Trophoblast cell (in vitro differentiated cells and primary cell): ENCODE measurements around the gene TAS1R1.

Source experiments
- DNase-seq, 2 donors: peaks; one replicate each; pipeline ENCODE4 v3.0.0-alpha.2; 2016
- H2AFZ ChIP-seq: 2 replicates; pipeline ENCODE4 v1.6.1; 2013; ENCODE audit warnings: low read length, moderate library complexity, mild to moderate bottlenecking; ENCODE audit not compliant: insufficient read depth, poor library complexity
- H2AK5ac ChIP-seq: 2 replicates; pipeline ENCODE4 v1.6.1; 2013; ENCODE audit warnings: mild to moderate bottlenecking, low read length
- H2BK120ac ChIP-seq: 2 replicates; pipeline ENCODE4 v1.6.1; 2013; ENCODE audit warnings: low read length, mild to moderate bottlenecking, moderate library complexity; ENCODE audit not compliant: insufficient read depth, poor library complexity
- H2BK12ac ChIP-seq: 2 replicates; pipeline ENCODE4 v1.6.1; 2013; ENCODE audit warnings: mild to moderate bottlenecking, low read length, moderate library complexity
- H2BK5ac ChIP-seq: 2 replicates; pipeline ENCODE4 v1.6.1; 2013; ENCODE audit warnings: low read length, low read depth, moderate library complexity, mild to moderate bottlenecking; ENCODE audit not compliant: poor library complexity
- H3K14ac ChIP-seq: 2 replicates; pipeline ENCODE4 v1.6.1; 2013; ENCODE audit warnings: mild to moderate bottlenecking, low read length
- H3K18ac ChIP-seq: 2 replicates; pipeline ENCODE4 v1.6.1; 2013; ENCODE audit warnings: mild to moderate bottlenecking, low read length
- H3K23ac ChIP-seq: 2 replicates; pipeline ENCODE4 v1.6.1; 2013; ENCODE audit warnings: low read length
- H3K27ac ChIP-seq: 2 replicates; pipeline ENCODE4 v1.5.1; 2013; ENCODE audit warnings: low read depth, mild to moderate bottlenecking, inconsistent platforms, low read length, moderate library complexity
- H3K27me3 ChIP-seq: 2 replicates; pipeline ENCODE4 v1.6.1; 2013; ENCODE audit warnings: inconsistent platforms, mild to moderate bottlenecking, low read length, moderate library complexity; ENCODE audit not compliant: insufficient read depth
- H3K36me3 ChIP-seq, 2 experiments: 1 replicate in 1 of 2; 2 replicates in 1 of 2; pipeline ENCODE4 v1.6.1; 2013; ENCODE audit warnings: low read length in 2 of 2, mild to moderate bottlenecking in 2 of 2, moderate library complexity in 1 of 2; ENCODE audit not compliant: insufficient read depth in 2 of 2, control insufficient read depth in 1 of 2
- H3K4ac ChIP-seq: 2 replicates; pipeline ENCODE4 v1.6.1; 2013; ENCODE audit warnings: low read depth, mild to moderate bottlenecking, low read length, moderate library complexity
- H3K4me1 ChIP-seq, 2 experiments: 1 replicate in 1 of 2; 2 replicates in 1 of 2; pipeline ENCODE4 v1.6.1; 2013; ENCODE audit warnings: low read length in 2 of 2, mild to moderate bottlenecking in 2 of 2, moderate library complexity in 1 of 2; ENCODE audit not compliant: insufficient read depth in 2 of 2, control insufficient read depth in 1 of 2
- H3K4me2 ChIP-seq: 2 replicates; pipeline ENCODE4 v1.6.1; 2013; ENCODE audit warnings: inconsistent platforms, mild to moderate bottlenecking, low read length, moderate library complexity
- H3K4me3 ChIP-seq: 2 replicates; pipeline ENCODE4 v1.5.1; 2013; ENCODE audit warnings: mild to moderate bottlenecking, low read depth, low read length, inconsistent platforms
- H3K79me1 ChIP-seq: one replicate; pipeline ENCODE4 v1.6.1; 2013; ENCODE audit warnings: low read length
- H3K79me2 ChIP-seq: 2 replicates; pipeline ENCODE4 v1.6.1; 2013; ENCODE audit warnings: low read length, mild to moderate bottlenecking; ENCODE audit not compliant: control insufficient read depth, insufficient read depth, poor library complexity
- H3K9ac ChIP-seq: 2 replicates; pipeline ENCODE4 v1.6.1; 2013; ENCODE audit warnings: mild to moderate bottlenecking, low read length
- H3K9me3 ChIP-seq: 2 replicates; pipeline ENCODE4 v1.6.1; 2013; ENCODE audit warnings: low read depth, mild to moderate bottlenecking, control low read depth, inconsistent platforms, low read length; ENCODE audit not compliant: insufficient read depth
- H4K12ac ChIP-seq: 2 replicates; pipeline ENCODE4 v1.6.1; 2013; ENCODE audit warnings: low read depth, mild to moderate bottlenecking, low read length, moderate library complexity
- H4K8ac ChIP-seq: 2 replicates; pipeline ENCODE4 v1.6.1; 2013; ENCODE audit warnings: low read depth, mild to moderate bottlenecking, low read length, moderate library complexity
- H4K91ac ChIP-seq: one replicate; pipeline ENCODE4 v1.6.1; 2013; ENCODE audit warnings: low read depth, mild to moderate bottlenecking, low read length, moderate library complexity
- WGBS: extraction: QIAGEN DNeasy Blood & Tissue Kit; methylation state at CpG from one replicate; pipeline ENCODE4 v1.1.7; 2013; ENCODE audit warnings: missing lambda C conversion rate; ENCODE audit not compliant: insufficient read length, insufficient coverage; ENCODE audit errors: extremely low coverage; 5-methylcytosine and 5-hydroxymethylcytosine counted together

Gene TAS1R1

GRCh38 chr1:6592441-6592840 is 37.3 kb downstream of the TAS1R1 start:
- H3K18ac ChIP-seq = no peak overlapping the region
- H2AK5ac ChIP-seq = no peak overlapping the region
- no CpG with 5 or more reads among the region's 5 CpGs for WGBS
- DNase-seq = no peak
- no peaks in the 10 kb centered on the region for H3K27me3 ChIP-seq
- no peak overlapping the region for H3K4me2 ChIP-seq
- no peak overlapping the region for H3K4ac ChIP-seq
- no peak overlapping the region for H3K4me3 ChIP-seq
- no peak overlapping the region for H3K27ac ChIP-seq
- H2AFZ ChIP-seq = no peak overlapping the region
- H3K79me1 ChIP-seq = no peaks in the 10 kb centered on the region
- no peaks in the 10 kb centered on the region for H3K9me3 ChIP-seq
- H3K36me3 ChIP-seq = peaks cover 85 to 92% of the 10 kb centered on the region in 2 experiments
- no peak overlapping the region for H2BK12ac ChIP-seq
- H3K79me2 ChIP-seq = no peaks in the 10 kb centered on the region
- H3K9ac ChIP-seq = no peak overlapping the region
- no peak overlapping the region for H4K12ac ChIP-seq
- no peak overlapping the region for H4K91ac ChIP-seq
- no peak overlapping the region for H3K23ac ChIP-seq
- no peak overlapping the region for H2BK5ac ChIP-seq
- H2BK120ac ChIP-seq = no peak overlapping the region
- no peak overlapping the region for H3K14ac ChIP-seq
- H3K4me1 ChIP-seq = no peaks in the 10 kb centered on the region
- H4K8ac ChIP-seq = no peak overlapping the region

GRCh38 chr1:6592865-6593593 is 37.9 kb downstream of the TAS1R1 start:
- no peak overlapping the region for H3K23ac ChIP-seq
- no peaks in the 10 kb centered on the region for H3K79me1 ChIP-seq
- H3K4me2 ChIP-seq = no peak overlapping the region
- no peaks in the 10 kb centered on the region for H3K4me1 ChIP-seq
- no CpG with 5 or more reads among the region's 38 CpGs for WGBS
- DNase-seq = no peak
- no peak overlapping the region for H3K27ac ChIP-seq
- no peak overlapping the region for H3K18ac ChIP-seq
- H3K27me3 ChIP-seq = no peaks in the 10 kb centered on the region
- H3K4ac ChIP-seq = no peak overlapping the region
- H2BK5ac ChIP-seq = no peak overlapping the region
- no peaks in the 10 kb centered on the region for H3K9me3 ChIP-seq
- no peak overlapping the region for H4K12ac ChIP-seq
- H2BK120ac ChIP-seq = no peak overlapping the region
- no peaks in the 10 kb centered on the region for H3K79me2 ChIP-seq
- H2AFZ ChIP-seq = no peak overlapping the region
- H2AK5ac ChIP-seq = no peak overlapping the region
- no peak overlapping the region for H4K91ac ChIP-seq
- peaks cover 87 to 92% of the 10 kb centered on the region in 2 experiments for H3K36me3 ChIP-seq
- H3K14ac ChIP-seq = no peak overlapping the region
- H2BK12ac ChIP-seq = no peak overlapping the region
- H3K9ac ChIP-seq = no peak overlapping the region
- H4K8ac ChIP-seq = no peak overlapping the region
- no peak overlapping the region for H3K4me3 ChIP-seq

GRCh38 chr1:6593810-6594209 is 38.7 kb downstream of the TAS1R1 start:
- no peak overlapping the region for H4K91ac ChIP-seq
- H3K23ac ChIP-seq = no peak overlapping the region
- no peak overlapping the region for H4K12ac ChIP-seq
- WGBS = no CpG with 5 or more reads among the region's 15 CpGs
- H3K9ac ChIP-seq = no peak overlapping the region
- no peaks in the 10 kb centered on the region for H3K27me3 ChIP-seq
- H3K4me3 ChIP-seq = no peak overlapping the region
- no peak overlapping the region for H3K27ac ChIP-seq
- H2BK12ac ChIP-seq = no peak overlapping the region
- no peak overlapping the region for H3K4me2 ChIP-seq
- H2AK5ac ChIP-seq = no peak overlapping the region
- H3K4me1 ChIP-seq = no peaks in the 10 kb centered on the region
- no peak overlapping the region for H2BK5ac ChIP-seq
- H3K79me2 ChIP-seq = no peaks in the 10 kb centered on the region
- no peak for DNase-seq
- H2BK120ac ChIP-seq = no peak overlapping the region
- no peaks in the 10 kb centered on the region for H3K79me1 ChIP-seq
- H3K36me3 ChIP-seq = peaks cover 83 to 87% of the 10 kb centered on the region in 2 experiments
- H3K14ac ChIP-seq = no peak overlapping the region
- H3K4ac ChIP-seq = no peak overlapping the region
- H4K8ac ChIP-seq = no peak overlapping the region
- no peak overlapping the region for H3K18ac ChIP-seq
- no peak overlapping the region for H2AFZ ChIP-seq
- peaks cover under 1% of the 10 kb centered on the region for H3K9me3 ChIP-seq

GRCh38 chr1:6594977-6595740 is 40.1 kb downstream of the TAS1R1 start:
- H3K18ac ChIP-seq = no peak overlapping the region
- H3K4me3 ChIP-seq = no peak overlapping the region
- H4K8ac ChIP-seq = no peak overlapping the region
- H2BK120ac ChIP-seq = no peak overlapping the region
- no peak overlapping the region for H3K9ac ChIP-seq
- no peak overlapping the region for H2BK12ac ChIP-seq
- no peak overlapping the region for H2AK5ac ChIP-seq
- peaks cover 5% of the 10 kb centered on the region for H3K79me2 ChIP-seq
- WGBS = no CpG with 5 or more reads among the region's 11 CpGs
- no peak overlapping the region for H3K23ac ChIP-seq
- H4K91ac ChIP-seq = no peak overlapping the region
- no peak overlapping the region for H2AFZ ChIP-seq
- H3K27ac ChIP-seq = no peak overlapping the region
- no peak for DNase-seq
- H3K4me2 ChIP-seq = no peak overlapping the region
- no peaks in the 10 kb centered on the region for H3K79me1 ChIP-seq
- peaks cover 3% of the 10 kb centered on the region for H3K9me3 ChIP-seq
- no peak overlapping the region for H4K12ac ChIP-seq
- no peak overlapping the region for H2BK5ac ChIP-seq
- H3K14ac ChIP-seq = no peak overlapping the region
- no peaks in the 10 kb centered on the region for H3K27me3 ChIP-seq
- peaks cover 0 to 6% of the 10 kb centered on the region in 2 experiments for H3K4me1 ChIP-seq
- H3K36me3 ChIP-seq = peaks cover 79 to 83% of the 10 kb centered on the region in 2 experiments
- no peak overlapping the region for H3K4ac ChIP-seq
